ENCODE data around the gene ZBTB8A. TPM values are rescaled to one million over a fixed set of nuclear protein-coding genes. Genes with fewer than 3 reads are reported as not detected.
"Not testable (repeated sequence)": the region's sequence is repeated elsewhere in the genome, so short reads cannot be mapped to it uniquely, and the experiment has no call there.

Gene ZBTB8A
- total RNA-seq, 1 donor from 2014 or later, result 8.4 TPM

DNA sequence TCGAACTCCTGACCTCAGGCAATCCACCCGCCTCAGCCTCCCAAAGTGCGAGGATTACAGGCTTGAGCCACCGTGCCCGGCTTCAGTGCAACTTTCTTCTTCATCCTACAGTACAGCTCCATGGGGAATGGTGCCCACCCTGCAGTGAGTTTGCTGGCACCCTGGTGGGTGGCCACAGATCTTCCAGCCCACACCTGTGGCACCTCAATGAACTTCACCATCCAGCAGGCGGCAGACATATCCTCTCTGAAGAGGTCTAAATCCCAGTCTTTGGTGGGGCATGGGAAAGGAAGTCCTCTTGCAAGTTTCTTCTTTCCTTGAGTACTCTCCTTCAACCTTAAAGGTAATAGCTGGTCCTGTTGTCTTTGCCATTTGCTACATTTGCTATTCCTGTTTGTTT is 18.1 kb upstream of the ZBTB8A start:
- TF ChIP-seq, protein P1, sequence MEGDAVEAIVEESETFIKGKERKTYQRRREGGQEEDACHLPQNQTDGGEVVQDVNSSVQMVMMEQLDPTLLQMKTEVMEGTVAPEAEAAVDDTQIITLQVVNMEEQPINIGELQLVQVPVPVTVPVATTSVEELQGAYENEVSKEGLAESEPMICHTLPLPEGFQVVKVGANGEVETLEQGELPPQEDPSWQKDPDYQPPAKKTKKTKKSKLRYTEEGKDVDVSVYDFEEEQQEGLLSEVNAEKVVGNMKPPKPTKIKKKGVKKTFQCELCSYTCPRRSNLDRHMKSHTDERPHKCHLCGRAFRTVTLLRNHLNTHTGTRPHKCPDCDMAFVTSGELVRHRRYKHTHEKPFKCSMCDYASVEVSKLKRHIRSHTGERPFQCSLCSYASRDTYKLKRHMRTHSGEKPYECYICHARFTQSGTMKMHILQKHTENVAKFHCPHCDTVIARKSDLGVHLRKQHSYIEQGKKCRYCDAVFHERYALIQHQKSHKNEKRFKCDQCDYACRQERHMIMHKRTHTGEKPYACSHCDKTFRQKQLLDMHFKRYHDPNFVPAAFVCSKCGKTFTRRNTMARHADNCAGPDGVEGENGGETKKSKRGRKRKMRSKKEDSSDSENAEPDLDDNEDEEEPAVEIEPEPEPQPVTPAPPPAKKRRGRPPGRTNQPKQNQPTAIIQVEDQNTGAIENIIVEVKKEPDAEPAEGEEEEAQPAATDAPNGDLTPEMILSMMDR (IDR thresholded peaks at IDR 0.05), result no peak
- Histone ChIP-seq H3K27ac (no peak overlapping the region), H3K4me3 (peak overlapping the region; percentile 47), H3K36me3 (no peaks in the 10 kb centered on the region), H3K9me3 (no peaks in the 10 kb centered on the region), H3K27me3 (ENCODE audit: low read depth) (no peaks in the 10 kb centered on the region), H3K4me1 (peaks cover 11% of the 10 kb centered on the region)
- intact Hi-C loops (cut with DNase I), result no loop called here
- ATAC-seq (peak in 1 of 2 donors; percentile 11), DNase-seq (no peak)

DNA sequence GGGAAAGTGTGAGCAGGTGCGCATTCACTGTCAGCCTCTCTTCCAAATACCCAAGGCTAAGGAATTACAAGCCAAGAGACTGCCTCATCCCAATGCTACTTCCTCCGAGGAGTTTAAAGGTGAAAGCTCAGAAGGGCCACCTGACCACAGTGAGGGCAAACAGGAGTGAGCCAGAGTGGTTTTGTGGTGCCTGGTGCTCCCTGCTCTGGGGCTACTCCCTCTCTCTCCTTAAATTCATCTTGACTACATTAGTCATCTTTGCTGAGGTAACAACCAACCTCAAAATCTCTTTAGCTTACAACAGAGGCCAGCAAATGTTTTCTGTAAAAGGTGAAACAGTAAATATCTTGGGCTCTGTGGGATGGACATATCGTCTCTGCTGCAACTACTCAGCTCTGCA is 14.2 kb upstream of the ZBTB8A start:
- Histone ChIP-seq H3K27me3 (ENCODE audit: low read depth) (no peaks in the 10 kb centered on the region), H3K9me3 (no peaks in the 10 kb centered on the region), H3K4me1 (peaks cover 10% of the 10 kb centered on the region), H3K36me3 (no peaks in the 10 kb centered on the region), H3K4me3 (no peak overlapping the region), H3K27ac (no peak overlapping the region)
- intact Hi-C loops (cut with DNase I), result no loop called here
- no peak for DNase-seq
- TF ChIP-seq, protein P1 (IDR thresholded peaks at IDR 0.05), result no peak
- ATAC-seq, result peak in 1 of 2 donors; percentile 37

DNA sequence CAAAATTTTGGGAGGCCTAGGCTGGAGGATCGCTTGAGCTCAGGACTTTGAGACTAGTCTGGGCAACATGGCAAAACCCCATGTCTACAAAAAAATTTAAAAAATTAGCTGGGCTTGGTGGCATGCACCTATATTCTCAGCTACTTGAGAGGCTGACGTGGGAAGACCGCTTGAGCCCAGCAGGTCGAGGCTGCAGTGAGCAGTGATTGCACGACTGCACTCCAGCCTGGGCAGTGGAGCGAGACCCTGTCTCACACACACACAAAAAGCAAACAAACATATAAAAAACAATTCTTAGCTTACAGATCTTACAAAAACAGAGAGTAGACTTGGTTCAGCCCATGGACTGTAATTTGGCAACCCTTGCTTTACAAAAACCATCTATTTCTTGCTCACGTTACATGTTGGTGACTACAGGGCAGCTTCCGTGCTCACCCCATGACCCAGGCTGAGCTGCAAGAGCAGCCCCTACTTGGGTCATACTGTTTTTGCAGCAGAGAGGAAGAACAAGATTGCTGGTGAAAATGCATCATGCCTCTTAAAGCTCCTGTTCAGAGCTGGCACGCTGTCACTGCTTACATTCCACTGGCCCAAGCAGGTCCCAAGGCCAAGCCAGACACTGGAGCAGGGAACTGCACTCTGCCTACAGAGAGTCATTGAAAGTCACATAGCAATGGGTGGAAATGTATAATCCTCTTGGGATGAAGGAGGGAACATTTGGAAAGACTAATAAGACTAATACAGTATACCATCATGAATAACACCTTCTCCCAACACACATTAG is 13.4 kb upstream of the ZBTB8A start:
- TF ChIP-seq, protein P1 (IDR thresholded peaks at IDR 0.05), result no peak
- H3K4me1 ChIP-seq, result peaks cover 2% of the 10 kb centered on the region
- DNase-seq (no peak), ATAC-seq (peak; percentile 39 to 60)
- H3K9me3 ChIP-seq, result no peaks in the 10 kb centered on the region
- H3K36me3 ChIP-seq, result no peaks in the 10 kb centered on the region
- intact Hi-C loops (cut with DNase I), result no loop called here
- no peaks in the 10 kb centered on the region for H3K27me3 ChIP-seq (ENCODE audit: low read depth)
- H3K27ac ChIP-seq, result no peak overlapping the region
- no peak overlapping the region for H3K4me3 ChIP-seq

GRCh38 chr1:32528550-32528949 is 10.7 kb upstream of the ZBTB8A start:
- not testable (repeated sequence) for H3K27ac ChIP-seq, H3K9me3 ChIP-seq

DNA sequence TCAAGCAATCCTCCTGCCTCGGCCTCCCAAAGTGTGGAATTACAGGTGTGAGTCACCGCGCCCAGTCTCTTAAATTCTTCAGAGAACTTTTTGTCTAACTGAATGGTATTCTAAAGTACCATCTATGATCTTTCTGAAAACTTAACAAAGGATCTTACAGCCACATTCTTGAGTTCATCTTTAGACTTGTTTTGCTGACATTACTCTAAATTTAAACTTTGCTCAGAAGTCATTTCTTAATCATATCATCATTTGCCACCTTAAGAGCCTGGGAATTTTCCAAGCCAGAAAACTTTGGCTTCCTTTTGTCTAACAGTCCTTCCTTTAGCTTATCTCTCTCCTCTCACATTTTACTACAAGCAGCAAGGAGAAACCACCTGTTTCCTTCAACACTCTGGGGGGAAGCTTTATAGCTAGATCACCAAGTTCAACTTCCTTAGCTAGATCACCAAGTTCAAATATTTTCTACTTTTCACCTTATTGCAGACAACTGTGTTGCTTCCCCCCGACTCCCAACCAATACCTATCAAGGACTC is 5.4 kb upstream of the ZBTB8A start:
- no peaks in the 10 kb centered on the region for H3K27me3 ChIP-seq (ENCODE audit: low read depth)
- intact Hi-C loops (cut with DNase I), result no loop called here
- H3K36me3 ChIP-seq, result no peaks in the 10 kb centered on the region
- ATAC-seq (no peak), DNase-seq (no peak)
- no peaks in the 10 kb centered on the region for H3K9me3 ChIP-seq
- no peak overlapping the region for H3K27ac ChIP-seq
- no peak overlapping the region for H3K4me3 ChIP-seq
- H3K4me1 ChIP-seq, result no peaks in the 10 kb centered on the region
- TF ChIP-seq, protein P1 (IDR thresholded peaks at IDR 0.05), result no peak

More at GRCh38 chr1:32528550-32528949, 10.7 kb upstream of the ZBTB8A start:
- ATAC-seq; H3K4me1 ChIP-seq; intact Hi-C loops (cut with DNase I); H3K27me3 ChIP-seq (ENCODE audit: low read depth); H3K4me3 ChIP-seq; DNase-seq; H3K36me3 ChIP-seq: not testable (repeated sequence)

DNA sequence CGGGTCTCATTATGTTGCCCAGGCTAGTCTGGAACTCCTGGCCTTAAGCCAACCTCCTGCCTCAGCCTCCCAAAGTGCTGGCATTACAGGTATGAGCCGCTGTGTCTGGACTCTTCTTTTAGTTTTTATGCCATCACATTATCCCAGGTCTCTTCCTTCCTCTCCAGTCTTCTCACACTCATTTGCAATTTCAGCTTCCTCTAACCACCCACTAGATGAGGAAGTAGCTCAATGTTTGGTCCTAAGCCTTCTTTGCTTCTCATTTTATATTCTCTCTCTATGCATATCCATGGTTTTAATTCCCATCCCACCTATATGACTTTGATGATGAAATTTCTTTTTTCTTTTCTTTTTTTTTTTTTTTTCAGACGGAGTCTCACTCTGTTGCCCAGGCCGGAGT is 3.1 kb upstream of the ZBTB8A start:
- intact Hi-C loops (cut with DNase I), result no loop called here

More for the DNA sequence above, 3.1 kb upstream of the ZBTB8A start:
- TF ChIP-seq, protein P1 (IDR thresholded peaks at IDR 0.05), result no peak
- Histone ChIP-seq H3K4me1 (peaks cover 9% of the 10 kb centered on the region), H3K27me3 (ENCODE audit: low read depth) (no peaks in the 10 kb centered on the region), H3K27ac (no peak overlapping the region), H3K36me3 (no peaks in the 10 kb centered on the region), H3K9me3 (no peaks in the 10 kb centered on the region), H3K4me3 (no peak overlapping the region)
- no peak for DNase-seq
- ATAC-seq, result no peak
